ENCODE measurements around the gene MSLN. TPM values are rescaled to one million over a fixed set of nuclear protein-coding genes. Genes with fewer than 3 reads are reported as not detected.

MSLN gene
- polyA plus RNA-seq, 2 of the 4 experiments (the other 2 are of a cell fraction), result 2.4 to 3.6 TPM

DNA sequence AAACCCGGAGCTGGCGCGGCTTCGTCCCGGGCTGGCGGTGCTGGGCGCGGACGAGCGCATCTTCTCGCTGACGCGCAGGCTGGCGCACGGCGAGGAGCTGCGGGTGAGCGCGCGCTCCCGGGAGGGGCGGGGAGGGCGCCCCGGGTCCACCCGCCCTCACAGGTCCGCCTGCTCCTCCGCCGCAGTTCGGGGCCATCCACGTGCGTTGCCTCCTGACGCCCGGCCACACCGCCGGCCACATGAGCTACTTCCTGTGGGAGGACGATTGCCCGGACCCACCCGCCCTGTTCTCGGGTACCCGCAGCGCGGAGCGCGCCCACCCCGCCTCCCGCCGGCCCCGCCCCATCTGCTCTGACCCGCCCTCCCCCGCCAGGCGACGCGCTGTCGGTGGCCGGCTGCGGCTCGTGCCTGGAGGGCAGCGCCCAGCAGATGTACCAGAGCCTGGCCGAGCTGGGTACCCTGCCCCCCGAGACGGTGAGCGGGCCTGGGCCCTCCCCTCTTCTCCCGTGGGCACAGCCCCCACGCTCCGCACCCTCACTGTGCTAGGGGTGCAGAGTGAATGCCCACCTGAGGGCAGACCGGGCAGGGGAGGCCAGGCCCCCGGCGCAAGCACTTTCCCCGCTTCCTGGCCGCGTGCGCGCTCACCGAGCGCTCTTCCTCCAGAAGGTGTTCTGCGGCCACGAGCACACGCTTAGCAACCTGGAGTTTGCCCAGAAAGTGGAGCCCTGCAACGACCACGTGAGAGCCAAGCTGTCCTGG lies 32.2 kb upstream of the MSLN start:
- ATAC-seq (peak; percentile 15 to 61), FAIRE-seq (no peak), DNase-seq (ENCODE audit: low read depth in 1 of 2, low spot score in 1 of 2) (peak; percentile 63 to 88)
- no peak for TF ChIP-seq BHLHE40 (IDR thresholded peaks at IDR 0.05; ENCODE audit: low read depth, low read length)
- no peak for TF ChIP-seq NR3C1 (IDR thresholded peaks at IDR 0.05)
- TF ChIP-seq, protein P1, sequence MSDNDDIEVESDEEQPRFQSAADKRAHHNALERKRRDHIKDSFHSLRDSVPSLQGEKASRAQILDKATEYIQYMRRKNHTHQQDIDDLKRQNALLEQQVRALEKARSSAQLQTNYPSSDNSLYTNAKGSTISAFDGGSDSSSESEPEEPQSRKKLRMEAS (IDR thresholded peaks at IDR 0.05), result peak; percentile 87
- peak; percentile 38 to 46; a peak in 2 of 5 replicates for TF ChIP-seq JUN (IDR thresholded peaks at IDR 0.05)
- TF ChIP-seq ZFP36 (IDR thresholded peaks at IDR 0.05; ENCODE audit: borderline replicate concordance, partially characterized antibody), result no peak
- TF ChIP-seq RNF2 (IDR thresholded peaks at IDR 0.05; ENCODE audit: borderline replicate concordance, low read depth), result no peak
- TF ChIP-seq EP300 (IDR thresholded peaks at IDR 0.05), result no peak
- TF ChIP-seq, protein P2, sequence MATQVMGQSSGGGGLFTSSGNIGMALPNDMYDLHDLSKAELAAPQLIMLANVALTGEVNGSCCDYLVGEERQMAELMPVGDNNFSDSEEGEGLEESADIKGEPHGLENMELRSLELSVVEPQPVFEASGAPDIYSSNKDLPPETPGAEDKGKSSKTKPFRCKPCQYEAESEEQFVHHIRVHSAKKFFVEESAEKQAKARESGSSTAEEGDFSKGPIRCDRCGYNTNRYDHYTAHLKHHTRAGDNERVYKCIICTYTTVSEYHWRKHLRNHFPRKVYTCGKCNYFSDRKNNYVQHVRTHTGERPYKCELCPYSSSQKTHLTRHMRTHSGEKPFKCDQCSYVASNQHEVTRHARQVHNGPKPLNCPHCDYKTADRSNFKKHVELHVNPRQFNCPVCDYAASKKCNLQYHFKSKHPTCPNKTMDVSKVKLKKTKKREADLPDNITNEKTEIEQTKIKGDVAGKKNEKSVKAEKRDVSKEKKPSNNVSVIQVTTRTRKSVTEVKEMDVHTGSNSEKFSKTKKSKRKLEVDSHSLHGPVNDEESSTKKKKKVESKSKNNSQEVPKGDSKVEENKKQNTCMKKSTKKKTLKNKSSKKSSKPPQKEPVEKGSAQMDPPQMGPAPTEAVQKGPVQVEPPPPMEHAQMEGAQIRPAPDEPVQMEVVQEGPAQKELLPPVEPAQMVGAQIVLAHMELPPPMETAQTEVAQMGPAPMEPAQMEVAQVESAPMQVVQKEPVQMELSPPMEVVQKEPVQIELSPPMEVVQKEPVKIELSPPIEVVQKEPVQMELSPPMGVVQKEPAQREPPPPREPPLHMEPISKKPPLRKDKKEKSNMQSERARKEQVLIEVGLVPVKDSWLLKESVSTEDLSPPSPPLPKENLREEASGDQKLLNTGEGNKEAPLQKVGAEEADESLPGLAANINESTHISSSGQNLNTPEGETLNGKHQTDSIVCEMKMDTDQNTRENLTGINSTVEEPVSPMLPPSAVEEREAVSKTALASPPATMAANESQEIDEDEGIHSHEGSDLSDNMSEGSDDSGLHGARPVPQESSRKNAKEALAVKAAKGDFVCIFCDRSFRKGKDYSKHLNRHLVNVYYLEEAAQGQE (IDR thresholded peaks at IDR 0.05), result no peak
- TF ChIP-seq, protein P3, sequence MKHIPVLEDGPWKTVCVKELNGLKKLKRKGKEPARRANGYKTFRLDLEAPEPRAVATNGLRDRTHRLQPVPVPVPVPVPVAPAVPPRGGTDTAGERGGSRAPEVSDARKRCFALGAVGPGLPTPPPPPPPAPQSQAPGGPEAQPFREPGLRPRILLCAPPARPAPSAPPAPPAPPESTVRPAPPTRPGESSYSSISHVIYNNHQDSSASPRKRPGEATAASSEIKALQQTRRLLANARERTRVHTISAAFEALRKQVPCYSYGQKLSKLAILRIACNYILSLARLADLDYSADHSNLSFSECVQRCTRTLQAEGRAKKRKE (CRISPR knock-in tag; IDR thresholded peaks at IDR 0.05; ENCODE audit: low read depth), result no peak
- TF ChIP-seq, protein P4, sequence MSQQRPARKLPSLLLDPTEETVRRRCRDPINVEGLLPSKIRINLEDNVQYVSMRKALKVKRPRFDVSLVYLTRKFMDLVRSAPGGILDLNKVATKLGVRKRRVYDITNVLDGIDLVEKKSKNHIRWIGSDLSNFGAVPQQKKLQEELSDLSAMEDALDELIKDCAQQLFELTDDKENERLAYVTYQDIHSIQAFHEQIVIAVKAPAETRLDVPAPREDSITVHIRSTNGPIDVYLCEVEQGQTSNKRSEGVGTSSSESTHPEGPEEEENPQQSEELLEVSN (IDR thresholded peaks at IDR 0.05; ENCODE audit: borderline replicate concordance, low read depth), result peak; percentile 74
- TF ChIP-seq RFX5 (IDR thresholded peaks at IDR 0.05), result no peak
- no peak; the same call in 1 of the 2 replicates for TF ChIP-seq POLR2A (IDR thresholded peaks at IDR 0.05; ENCODE audit: low read length)
- no peak; the same call in 1 of the 2 replicates for TF ChIP-seq GATA3 (IDR thresholded peaks at IDR 0.05; ENCODE audit: borderline replicate concordance)
- TF ChIP-seq MAZ (IDR thresholded peaks at IDR 0.05; ENCODE audit: borderline replicate concordance, low read depth, low read length), result no peak
- TF ChIP-seq RCOR1 (IDR thresholded peaks at IDR 0.05; ENCODE audit: low read depth, low read length), result no peak
- peak; percentile 79 for TF ChIP-seq TFCP2L1 (CRISPR knock-in tag; IDR thresholded peaks at IDR 0.05)
- TF ChIP-seq RARB (CRISPR knock-in tag; IDR thresholded peaks at IDR 0.05), result no peak
- peak; percentile 26; the same call in 1 of the 2 replicates for TF ChIP-seq MYC (IDR thresholded peaks at IDR 0.05; ENCODE audit: borderline replicate concordance, low read length)
- TF ChIP-seq KDM5A (IDR thresholded peaks at IDR 0.05), result no peak
- no peak for TF ChIP-seq NPAS2 (CRISPR knock-in tag; IDR thresholded peaks at IDR 0.05; ENCODE audit: borderline replicate concordance)
- peak overlapping the region; percentile 60 for H3K4me3 ChIP-seq
- H3K27ac ChIP-seq, result peak overlapping the region; percentile 89 to 91
- peaks cover 13% of the 10 kb centered on the region for H3K4me1 ChIP-seq
- WGBS (ENCODE audit: missing lambda C conversion rate), result 13% methylated on average over 15 of the region's 80 CpGs
- POLR2A ChIA-PET, result interaction anchor here (0.5 to 1.4 kb wide), 6 partner anchors 8 to 342 kb away, joined by 4 to 12 read pairs (median 5); partner anchors contain the start of genes CIAO3 and METRN
- no peaks in the 10 kb centered on the region for H3K9me3 ChIP-seq
- CTCF ChIA-PET, result interaction anchor here (1.1 to 28.0 kb wide), 4 partner anchors 12 to 60 kb away, joined by 3 to 656 read pairs (median 30); partner anchors contain the start of genes ANTKMT, CCDC78, CHTF18 and CIAO3
- H3K4me2 ChIP-seq, result peak overlapping the region; percentile 100
